Spleen (tissue), 11 donors: Measurements from ENCODE around the gene TECPR1. TPM values are rescaled to one million over a fixed set of nuclear protein-coding genes. Genes with fewer than 3 reads are reported as not detected.

ENCODE experiments used
- DNase-seq: peaks from one replicate; pipeline ENCODE4 v3.0.0-alpha.2; 2020
- H3K27ac ChIP-seq, 8 donors: fragments of 200-600 bp; sonication (generic) in 7 of 8; 1 replicate in 4 of 8; 2 replicates in 4 of 8; pipeline versions ENCODE4 v1.5.0 to v1.8.0; 2016 to 2021; ENCODE audit warnings: inconsistent platforms in 4 of 8, mild to moderate bottlenecking in 4 of 8, moderate library complexity in 1 of 8
- H3K27me3 ChIP-seq, 7 donors: fragments of 200-600 bp; sonication (generic) in 6 of 7; replicated peaks in 1 of 7; 1 replicate in 4 of 7; 2 replicates in 3 of 7; pipeline versions ENCODE4 v1.5.0 to v1.8.0; 2016 to 2021; ENCODE audit warnings: inconsistent platforms in 3 of 7, mild to moderate bottlenecking in 1 of 7
- H3K36me3 ChIP-seq, 6 donors: fragments of 200-600 bp; sonication (generic) in 5 of 6; 1 replicate in 4 of 6; 2 replicates in 2 of 6; pipeline versions ENCODE4 v1.5.0 to v1.8.0; 2016 to 2021; ENCODE audit warnings: inconsistent platforms in 2 of 6
- H3K4me1 ChIP-seq, 6 donors: fragments of 200-600 bp; sonication (generic) in 5 of 6; 1 replicate in 3 of 6; 2 replicates in 3 of 6; pipeline versions ENCODE4 v1.5.0 to v1.8.0; 2016 to 2021; ENCODE audit warnings: inconsistent platforms in 3 of 6
- H3K4me3 ChIP-seq, 8 donors: fragments of 200-600 bp; sonication (generic) in 7 of 8; 1 replicate in 4 of 8; 2 replicates in 4 of 8; pipeline versions ENCODE4 v1.5.0 to v1.8.0; 2016 to 2021; ENCODE audit warnings: inconsistent platforms in 4 of 8, mild to moderate bottlenecking in 4 of 8, moderate library complexity in 2 of 8
- H3K9me3 ChIP-seq, 8 donors: fragments of 200-600 bp; sonication (generic) in 7 of 8; 1 replicate in 4 of 8; 2 replicates in 4 of 8; pipeline versions ENCODE4 v1.5.0 to v1.8.0; 2016 to 2021; ENCODE audit warnings: inconsistent platforms in 4 of 8
- POLR2A ChIP-seq, 3 donors: fragments of 450-650 bp; IDR thresholded peaks; one replicate each; pipeline ENCODE4 v1.5.1; 2017; ENCODE audit warnings: antibody characterized with exemption in 3 of 3, mild to moderate bottlenecking in 1 of 3
- POLR2AphosphoS5 ChIP-seq, 3 donors: sonication (generic); formaldehyde crosslinking; IDR thresholded peaks; one replicate each; pipeline ENCODE4 v1.5.1; 2017; ENCODE audit warnings: antibody characterized with exemption in 3 of 3
- WGBS, 5 donors: extraction: QIAGEN DNeasy Blood & Tissue Kit in 3 of 5; methylation state at CpG; one replicate each; pipeline versions ENCODE4 v1.1.5 to v1.1.7; 2013 to 2018; 5-methylcytosine and 5-hydroxymethylcytosine counted together
- intact Hi-C: fragments of 100-400 bp; cut with DNase I; formaldehyde crosslinking; loops from one replicate; pipeline ENCODE4 v1.15.0; 2023; ENCODE audit warnings: low total_unique reads
- polyA plus RNA-seq, 3 donors: library from polyadenylated mRNA; stranded (reverse); fragments of 200-250 nt; gene quantifications; one replicate each; pipeline ENCODE4 v1.2.1, GENCODE V29; 2013
- total RNA-seq, 7 donors: library from RNA; depleted of rRNA in 3 of 7; stranded (reverse); fragments of >200 nt in 3 of 7; fragmentation: NEBNext Ultra II Directional in 4 of 7; extraction: Animal tissue kit (Norgen Biotek cat#: 25700) in 4 of 7; gene quantifications; one replicate each; pipeline versions ENCODE4 v1.1.0 to v1.2.1, GENCODE V29; 2016 to 2021
- TF ChIP-seq, protein P1 (sequence below), 11 experiments: fragments of 200-600 bp in 7 of 11; fragments of 450-650 bp in 4 of 11; sonication (generic) in 4 of 11; IDR thresholded peaks in 8 of 11; conservative IDR thresholded peaks in 3 of 11; 1 replicate in 7 of 11; 2 replicates in 4 of 11; pipeline versions ENCODE4 v1.4.0 to v1.8.0; 2016 to 2021; ENCODE audit warnings: antibody characterized with exemption in 11 of 11, inconsistent platforms in 4 of 11, mild to moderate bottlenecking in 1 of 11
- donor health status: healthy with polysubstance abuse.
- donor health status: DM: no; HTN: no; CAD: no; lungs with moderate emphysema.
- donor health status: DM: no; HTN: no; CAD: no.
- donor health status: Bipolar disorder and iron deficiency.
- donor health status: healthy.
- donor health status: DM: no; HTN: no; CAD: no.
- donor health status: DM: yes; HTN: yes; CAD: no.

TECPR1 gene
- total and polyA plus RNA-seq, 10 donors = 8.4 to 86.4 (median 40.1) TPM

DNA sequence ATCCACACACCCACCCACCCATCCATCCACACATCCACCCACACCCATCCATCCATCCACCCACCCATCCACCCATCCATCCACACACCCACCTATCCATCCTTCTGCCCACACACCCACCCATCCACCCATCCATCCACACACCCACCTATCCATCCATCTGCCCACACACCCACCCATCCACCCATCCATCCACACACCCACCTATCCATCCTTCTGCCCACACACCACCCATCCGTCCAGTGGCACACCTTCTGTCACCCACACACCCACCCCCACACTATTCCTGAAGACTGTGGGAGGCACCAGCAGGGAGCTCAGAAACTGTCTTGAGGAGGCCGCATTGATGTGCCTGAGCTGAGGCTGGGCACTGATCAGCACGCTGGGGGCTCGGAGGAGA, 9.1 kb downstream of the TECPR1 start:
- no peak for DNase-seq
- H3K27me3 ChIP-seq = no peaks in the 10 kb centered on the region
- peaks cover 0 to 90% (median 54%) of the 10 kb centered on the region in 6 donors for H3K36me3 ChIP-seq
- 90 to 100% (median 93%) methylated on average over 3 to 4 of the region's 4 CpGs for WGBS, 5 donors
- no peak overlapping the region for H3K4me3 ChIP-seq
- intact Hi-C loops = no loop called here
- no peak overlapping the region for H3K27ac ChIP-seq
- TF ChIP-seq POLR2A (IDR thresholded peaks at IDR 0.05) (no peak), POLR2AphosphoS5 (IDR thresholded peaks at IDR 0.05) (no peak)
- TF ChIP-seq, protein P1, sequence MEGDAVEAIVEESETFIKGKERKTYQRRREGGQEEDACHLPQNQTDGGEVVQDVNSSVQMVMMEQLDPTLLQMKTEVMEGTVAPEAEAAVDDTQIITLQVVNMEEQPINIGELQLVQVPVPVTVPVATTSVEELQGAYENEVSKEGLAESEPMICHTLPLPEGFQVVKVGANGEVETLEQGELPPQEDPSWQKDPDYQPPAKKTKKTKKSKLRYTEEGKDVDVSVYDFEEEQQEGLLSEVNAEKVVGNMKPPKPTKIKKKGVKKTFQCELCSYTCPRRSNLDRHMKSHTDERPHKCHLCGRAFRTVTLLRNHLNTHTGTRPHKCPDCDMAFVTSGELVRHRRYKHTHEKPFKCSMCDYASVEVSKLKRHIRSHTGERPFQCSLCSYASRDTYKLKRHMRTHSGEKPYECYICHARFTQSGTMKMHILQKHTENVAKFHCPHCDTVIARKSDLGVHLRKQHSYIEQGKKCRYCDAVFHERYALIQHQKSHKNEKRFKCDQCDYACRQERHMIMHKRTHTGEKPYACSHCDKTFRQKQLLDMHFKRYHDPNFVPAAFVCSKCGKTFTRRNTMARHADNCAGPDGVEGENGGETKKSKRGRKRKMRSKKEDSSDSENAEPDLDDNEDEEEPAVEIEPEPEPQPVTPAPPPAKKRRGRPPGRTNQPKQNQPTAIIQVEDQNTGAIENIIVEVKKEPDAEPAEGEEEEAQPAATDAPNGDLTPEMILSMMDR (IDR thresholded peaks at IDR 0.05 in 8 of 11, conservative IDR thresholded peaks at IDR 0.05 in 3 of 11) = no peak
- H3K4me1 ChIP-seq = peaks cover 0 to 35% (median 21%) of the 10 kb centered on the region in 6 donors
- H3K9me3 ChIP-seq = no peaks in the 10 kb centered on the region

- WGBS, 5 donors = 87 to 100% (median 92%) methylated on average over 1 of the region's 1 CpG
- DNase-seq = no peak
- H3K4me3 ChIP-seq = no peak overlapping the region
- intact Hi-C loops = no loop called here
- no peaks in the 10 kb centered on the region for H3K27me3 ChIP-seq
- no peak overlapping the region for H3K27ac ChIP-seq
- H3K9me3 ChIP-seq = no peaks in the 10 kb centered on the region
- peaks cover 0 to 29% (median 18%) of the 10 kb centered on the region in 6 donors for H3K4me1 ChIP-seq
- H3K36me3 ChIP-seq = peaks cover 0 to 90% (median 58%) of the 10 kb centered on the region in 6 donors
- TF ChIP-seq POLR2A (IDR thresholded peaks at IDR 0.05) (no peak), POLR2AphosphoS5 (IDR thresholded peaks at IDR 0.05) (no peak)
- TF ChIP-seq, protein P1 (IDR thresholded peaks at IDR 0.05 in 8 of 11, conservative IDR thresholded peaks at IDR 0.05 in 3 of 11) = no peak
Measured at GRCh38 chr7:98242342-98242741, 9.7 kb downstream of the TECPR1 start.

GRCh38 chr7:98241674-98242241, 10.3 kb downstream of the TECPR1 start:
- no peak for TF ChIP-seq POLR2A (IDR thresholded peaks at IDR 0.05)
- TF ChIP-seq, protein P1 (IDR thresholded peaks at IDR 0.05 in 8 of 11, conservative IDR thresholded peaks at IDR 0.05 in 3 of 11) = peak in 3 of 11 experiments; percentile 13 to 23 (median 20)
- TF ChIP-seq POLR2AphosphoS5 (IDR thresholded peaks at IDR 0.05) = peak in 1 of 3 donors; percentile 14
- H3K4me1 ChIP-seq = peaks cover 0 to 24% (median 16%) of the 10 kb centered on the region in 6 donors
- no peak overlapping the region for H3K4me3 ChIP-seq
- H3K9me3 ChIP-seq = no peaks in the 10 kb centered on the region
- intact Hi-C loops = no loop called here
- 85 to 92% (median 91%) methylated on average over 10 to 16 of the region's 16 CpGs for WGBS, 5 donors
- H3K27ac ChIP-seq = no peak overlapping the region
- H3K36me3 ChIP-seq = peaks cover 0 to 90% (median 60%) of the 10 kb centered on the region in 6 donors
- H3K27me3 ChIP-seq = no peaks in the 10 kb centered on the region
- DNase-seq = no peak

DNA sequence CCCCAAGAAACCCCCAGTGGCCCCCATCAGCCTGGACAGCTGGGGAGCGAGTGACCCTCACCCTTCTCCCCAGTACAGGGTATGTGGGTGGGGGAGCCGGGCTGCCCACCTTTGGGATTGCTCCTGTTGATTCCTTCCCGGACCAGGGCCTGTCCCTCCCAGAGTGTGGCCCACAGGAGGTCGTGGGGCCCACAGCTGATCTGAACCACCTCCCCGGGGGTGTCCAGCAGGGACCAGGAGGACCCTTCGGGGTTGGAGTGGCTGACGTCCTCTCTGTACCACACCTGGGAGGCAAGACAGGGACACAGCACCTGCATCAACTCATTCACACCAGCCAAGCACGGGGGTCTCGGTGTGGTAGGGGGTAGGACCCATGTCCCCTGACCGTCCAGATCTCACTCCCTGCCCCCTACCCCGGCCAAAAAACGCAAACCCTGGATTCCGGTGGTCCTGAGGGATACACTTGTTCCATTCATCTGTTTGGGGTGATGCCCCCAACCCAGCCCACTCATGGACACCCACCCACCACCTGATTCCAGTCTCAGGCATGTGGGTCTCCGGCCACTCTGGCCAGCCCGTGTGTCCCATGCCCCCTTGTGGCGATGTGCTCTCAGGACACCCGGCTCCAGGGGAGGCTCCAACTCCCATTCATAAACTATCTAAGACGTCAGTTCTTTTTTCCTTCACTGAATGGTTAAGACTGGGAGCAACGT, 10.9 kb downstream of the TECPR1 start:
- H3K36me3 ChIP-seq = peaks cover 0 to 95% (median 64%) of the 10 kb centered on the region in 6 donors
- TF ChIP-seq, protein P1 (IDR thresholded peaks at IDR 0.05 in 8 of 11, conservative IDR thresholded peaks at IDR 0.05 in 3 of 11) = peak; percentile 25 to 80 (median 68)
- no peak for TF ChIP-seq POLR2AphosphoS5 (IDR thresholded peaks at IDR 0.05)
- no peak overlapping the region for H3K4me3 ChIP-seq
- WGBS, 5 donors = 73 to 85% (median 78%) methylated on average over 17 to 19 of the region's 19 CpGs
- no peaks in the 10 kb centered on the region for H3K27me3 ChIP-seq
- no peak for DNase-seq
- intact Hi-C loops = no loop called here
- H3K4me1 ChIP-seq = peaks cover 0 to 18% (median 11%) of the 10 kb centered on the region in 6 donors
- no peak overlapping the region for H3K27ac ChIP-seq
- no peaks in the 10 kb centered on the region for H3K9me3 ChIP-seq
